Hepatocyte (in vitro differentiated cells): Measurements from ENCODE around the gene IFIT3. TPM values are rescaled to one million over a fixed set of nuclear protein-coding genes. Genes with fewer than 3 reads are reported as not detected.

Experiments used
- DNase-seq: peaks from one replicate; pipeline ENCODE4 v3.0.0-alpha.2; 2016; ENCODE audit warnings: low spot score
- H2AFZ ChIP-seq: fragments of 200-600 bp; sonication (generic); 2 replicates; pipeline ENCODE4 v1.6.0; 2016; ENCODE audit warnings: antibody characterized with exemption, mild to moderate bottlenecking
- H3K27ac ChIP-seq: fragments of 200-600 bp; sonication (generic); 2 replicates; pipeline ENCODE4 v1.5.1; 2016; ENCODE audit warnings: mild to moderate bottlenecking
- H3K27me3 ChIP-seq: fragments of 200-600 bp; sonication (generic); 2 replicates; pipeline ENCODE4 v1.6.1; 2016
- H3K36me3 ChIP-seq: fragments of 200-600 bp; sonication (generic); replicated peaks from 2 replicates; pipeline ENCODE4 v1.5.1; 2016; ENCODE audit warnings: low read depth; ENCODE audit not compliant: insufficient read depth
- H3K4me1 ChIP-seq: fragments of 200-600 bp; sonication (generic); 2 replicates; pipeline ENCODE4 v1.5.1; 2016; ENCODE audit warnings: mild to moderate bottlenecking, moderate library complexity; ENCODE audit not compliant: insufficient read depth
- H3K4me2 ChIP-seq: fragments of 200-600 bp; sonication (generic); 2 replicates; pipeline ENCODE4 v1.6.0; 2016
- H3K4me3 ChIP-seq: fragments of 200-600 bp; sonication (generic); 2 replicates; pipeline ENCODE4 v1.5.1; 2016; ENCODE audit warnings: mild to moderate bottlenecking
- H3K79me2 ChIP-seq: fragments of 200-600 bp; sonication (generic); 2 replicates; pipeline ENCODE4 v1.6.0; 2017; ENCODE audit warnings: mild to moderate bottlenecking
- H3K9me2 ChIP-seq: fragments of 200-600 bp; sonication (generic); replicated peaks from 2 replicates; pipeline ENCODE4 v1.6.0; 2017; ENCODE audit warnings: mild to moderate bottlenecking; ENCODE audit not compliant: insufficient read depth
- H3K9me3 ChIP-seq: fragments of 200-600 bp; sonication (generic); 2 replicates; pipeline ENCODE4 v1.5.1; 2016; ENCODE audit warnings: low read depth, mild to moderate bottlenecking
- H4K20me1 ChIP-seq: fragments of 200-600 bp; sonication (generic); 2 replicates; pipeline ENCODE4 v1.6.0; 2016; ENCODE audit warnings: mild to moderate bottlenecking; ENCODE audit not compliant: insufficient read depth, poor library complexity, severe bottlenecking
- EZH2 ChIP-seq: fragments of 200-600 bp; sonication (generic); IDR thresholded peaks from 2 replicates; pipeline ENCODE4 v1.6.1; 2016; ENCODE audit warnings: antibody characterized with exemption, mild to moderate bottlenecking, borderline replicate concordance
- EZH2phosphoT487 ChIP-seq: fragments of 200-600 bp; sonication (generic); IDR thresholded peaks from one replicate; pipeline ENCODE4 v1.6.1; 2018; ENCODE audit warnings: antibody characterized with exemption, mild to moderate bottlenecking, low read depth, moderate library complexity; ENCODE audit not compliant: unreplicated experiment, severe bottlenecking
- WGBS: methylation state at CpG from one replicate; pipeline ENCODE4 v1.1.6; 2016; ENCODE audit warnings: low lambda C conversion rate; ENCODE audit errors: missing lambda C conversion rate; 5-methylcytosine and 5-hydroxymethylcytosine counted together
- polyA plus RNA-seq: library from polyadenylated mRNA; unstranded; fragments of >200 nt; fragmentation: Nextera tagmentation; extraction: Ambion mirVana; gene quantifications from 2 replicates; pipeline ENCODE4 v1.2.1, GENCODE V29; 2016
- total RNA-seq: library from RNA; depleted of rRNA; stranded (reverse); fragments of >200 nt; gene quantifications from 2 replicates; pipeline ENCODE4 v1.2.3, GENCODE V29; 2014
- TF ChIP-seq, protein P1 (sequence below): fragments of 200-600 bp; sonication (generic); IDR thresholded peaks from 2 replicates; pipeline ENCODE4 v1.5.1; 2016; ENCODE audit warnings: antibody characterized with exemption, mild to moderate bottlenecking; ENCODE audit not compliant: poor library complexity

Gene IFIT3
- total and polyA plus RNA-seq, 2 experiments from 2014 or later, result 8.6 to 10.8 TPM

DNA sequence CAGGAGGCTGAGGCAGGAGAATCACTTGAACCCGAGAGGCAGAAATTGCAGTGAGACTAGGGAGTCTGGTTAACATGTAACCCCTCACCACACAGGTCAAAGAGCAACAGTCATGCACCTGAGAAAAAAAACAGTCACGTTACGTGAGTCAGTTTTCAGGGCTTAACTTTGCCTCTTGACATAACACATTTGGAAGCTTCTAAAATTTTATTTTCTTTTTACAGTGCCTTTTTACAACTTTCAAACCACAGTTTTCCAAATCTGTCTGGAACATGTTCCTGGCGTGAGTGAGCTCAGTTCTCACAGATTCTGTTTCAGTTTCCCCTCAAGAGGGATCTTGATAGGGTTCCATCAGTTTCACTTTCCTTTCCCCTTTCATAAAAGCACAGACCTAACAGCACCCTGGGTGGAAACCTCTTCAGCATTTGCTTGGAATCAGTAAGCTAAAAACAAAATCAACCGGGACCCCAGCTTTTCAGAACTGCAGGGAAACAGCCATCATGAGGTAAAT, 4.4 kb downstream of the IFIT3 start:
- WGBS, result 22% methylated on average over 5 of the region's 5 CpGs
- H3K79me2 ChIP-seq, result peaks cover 17% of the 10 kb centered on the region
- peak; percentile 56 for DNase-seq

DNA sequence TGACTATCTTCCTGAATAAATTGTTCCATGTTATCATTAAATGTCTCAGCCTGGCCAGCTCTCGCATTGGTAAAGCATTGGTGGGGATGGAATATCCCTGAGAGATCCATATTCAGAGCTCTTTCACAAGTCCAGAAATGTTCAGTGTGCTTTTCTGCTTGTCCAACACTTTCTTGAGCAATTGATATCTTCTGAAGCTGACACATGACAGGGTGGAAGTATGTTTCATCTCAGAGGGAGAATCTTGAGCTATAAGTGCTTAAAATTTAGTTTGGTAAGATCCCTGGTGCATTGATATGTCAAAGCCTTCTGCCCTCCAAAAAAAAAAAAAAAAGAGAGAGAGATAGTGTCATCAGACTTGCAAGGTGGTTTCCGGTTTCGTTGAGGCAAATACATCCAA, 7.4 kb downstream of the IFIT3 start:
- Histone ChIP-seq H3K27ac (no peak overlapping the region), H3K36me3 (no peaks in the 10 kb centered on the region), H3K27me3 (no peaks in the 10 kb centered on the region), H3K9me2 (no peaks in the 10 kb centered on the region), H3K79me2 (peaks cover 17% of the 10 kb centered on the region), H2AFZ (no peak overlapping the region), H3K4me3 (no peak overlapping the region), H4K20me1 (no peaks in the 10 kb centered on the region), H3K4me2 (no peak overlapping the region), H3K4me1 (peaks cover 19% of the 10 kb centered on the region), H3K9me3 (no peaks in the 10 kb centered on the region)
- TF ChIP-seq EZH2 (no peak), EZH2phosphoT487 (no peak)
- TF ChIP-seq, protein P1, sequence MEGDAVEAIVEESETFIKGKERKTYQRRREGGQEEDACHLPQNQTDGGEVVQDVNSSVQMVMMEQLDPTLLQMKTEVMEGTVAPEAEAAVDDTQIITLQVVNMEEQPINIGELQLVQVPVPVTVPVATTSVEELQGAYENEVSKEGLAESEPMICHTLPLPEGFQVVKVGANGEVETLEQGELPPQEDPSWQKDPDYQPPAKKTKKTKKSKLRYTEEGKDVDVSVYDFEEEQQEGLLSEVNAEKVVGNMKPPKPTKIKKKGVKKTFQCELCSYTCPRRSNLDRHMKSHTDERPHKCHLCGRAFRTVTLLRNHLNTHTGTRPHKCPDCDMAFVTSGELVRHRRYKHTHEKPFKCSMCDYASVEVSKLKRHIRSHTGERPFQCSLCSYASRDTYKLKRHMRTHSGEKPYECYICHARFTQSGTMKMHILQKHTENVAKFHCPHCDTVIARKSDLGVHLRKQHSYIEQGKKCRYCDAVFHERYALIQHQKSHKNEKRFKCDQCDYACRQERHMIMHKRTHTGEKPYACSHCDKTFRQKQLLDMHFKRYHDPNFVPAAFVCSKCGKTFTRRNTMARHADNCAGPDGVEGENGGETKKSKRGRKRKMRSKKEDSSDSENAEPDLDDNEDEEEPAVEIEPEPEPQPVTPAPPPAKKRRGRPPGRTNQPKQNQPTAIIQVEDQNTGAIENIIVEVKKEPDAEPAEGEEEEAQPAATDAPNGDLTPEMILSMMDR, result no peak
- no peak for DNase-seq
- 90% methylated on average over 3 of the region's 3 CpGs for WGBS

More for the DNA sequence above, 4.4 kb downstream of the IFIT3 start:
- H3K27ac ChIP-seq, result peak overlapping the region; percentile 88
- H3K9me3 ChIP-seq, result no peaks in the 10 kb centered on the region
- no peak for TF ChIP-seq EZH2
- TF ChIP-seq, protein P1, result no peak
- no peak for TF ChIP-seq EZH2phosphoT487
- no peaks in the 10 kb centered on the region for H3K9me2 ChIP-seq
- H3K27me3 ChIP-seq, result no peaks in the 10 kb centered on the region
- H4K20me1 ChIP-seq, result no peaks in the 10 kb centered on the region
- peak overlapping the region; percentile 44 for H2AFZ ChIP-seq
- H3K4me2 ChIP-seq, result peak overlapping the region; percentile 73
- peak overlapping the region; percentile 6 for H3K4me3 ChIP-seq
- H3K4me1 ChIP-seq, result peaks cover 23% of the 10 kb centered on the region
- H3K36me3 ChIP-seq, result no peaks in the 10 kb centered on the region

- Histone ChIP-seq H3K79me2 (peaks cover 17% of the 10 kb centered on the region), H3K27me3 (no peaks in the 10 kb centered on the region)
These were observed 8.4 kb downstream of the IFIT3 start for GRCh38 chr10:89336241-89336640.

More at GRCh38 chr10:89336241-89336640, 8.4 kb downstream of the IFIT3 start:
- TF ChIP-seq EZH2phosphoT487 (no peak), EZH2 (no peak)
- TF ChIP-seq, protein P1, result no peak
- H3K36me3 ChIP-seq, result no peaks in the 10 kb centered on the region
- DNase-seq, result no peak
- H3K27ac ChIP-seq, result no peak overlapping the region
- H4K20me1 ChIP-seq, result no peaks in the 10 kb centered on the region
- H3K4me1 ChIP-seq, result peaks cover 19% of the 10 kb centered on the region
- no peak overlapping the region for H3K4me3 ChIP-seq
- WGBS, result 98% methylated on average over 3 of the region's 3 CpGs
- H3K4me2 ChIP-seq, result no peak overlapping the region
- no peaks in the 10 kb centered on the region for H3K9me3 ChIP-seq
- no peaks in the 10 kb centered on the region for H3K9me2 ChIP-seq
- H2AFZ ChIP-seq, result no peak overlapping the region
